SU-DHL-6 (cell line): ENCODE data around the gene ARVCF.

Source experiments
- EZH2phosphoT487 ChIP-seq: fragments of 200-600 bp; sonication (generic), shearing (Covaris generic); conservative IDR thresholded peaks from 2 replicates; pipeline ENCODE4 v1.6.1; 2018; ENCODE audit warnings: mild to moderate bottlenecking, antibody characterized with exemption, low read length, moderate library complexity, mixed read lengths
- TF ChIP-seq, protein P1 (sequence below): fragments of 200-600 bp; sonication (generic); IDR thresholded peaks from one replicate; pipeline ENCODE4 v1.5.1; 2017; ENCODE audit warnings: antibody characterized with exemption, mild to moderate bottlenecking, low read length, moderate library complexity; ENCODE audit not compliant: insufficient read depth, poor library complexity, severe bottlenecking

DNA sequence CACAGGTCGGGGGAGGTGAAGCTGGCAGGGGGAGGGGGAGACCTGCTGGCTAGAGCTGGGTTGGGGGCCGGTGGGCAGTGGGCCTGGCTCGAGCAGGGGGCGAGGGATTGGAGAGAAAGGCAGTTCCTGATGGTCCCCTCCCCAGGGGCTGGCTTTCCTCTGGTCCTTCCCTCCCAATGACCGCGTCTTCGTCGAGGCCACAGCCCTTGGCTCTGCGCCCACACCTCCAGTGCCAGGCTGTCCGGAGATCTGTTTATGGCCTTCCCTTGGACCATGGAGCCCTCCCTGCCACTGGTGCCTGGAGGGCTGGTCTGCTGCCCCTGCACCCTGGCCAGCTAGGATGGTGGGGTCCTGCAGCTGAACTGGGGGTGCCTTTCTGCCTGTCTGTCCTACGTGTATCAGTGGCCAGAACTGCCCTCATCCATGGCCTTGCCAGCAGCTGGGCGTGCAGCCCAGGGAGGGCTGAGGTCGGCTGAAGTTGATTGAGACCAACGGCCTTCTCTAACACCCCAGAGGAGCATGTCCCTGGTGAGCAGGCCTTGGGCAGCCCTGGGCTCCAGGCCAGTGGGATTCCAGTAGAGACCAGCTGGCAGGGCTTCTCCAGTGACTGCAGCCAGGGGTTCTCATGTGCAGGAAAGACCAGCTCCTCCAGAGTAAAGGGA lies 16.6 kb upstream of the ARVCF start:
- TF ChIP-seq, protein P1, sequence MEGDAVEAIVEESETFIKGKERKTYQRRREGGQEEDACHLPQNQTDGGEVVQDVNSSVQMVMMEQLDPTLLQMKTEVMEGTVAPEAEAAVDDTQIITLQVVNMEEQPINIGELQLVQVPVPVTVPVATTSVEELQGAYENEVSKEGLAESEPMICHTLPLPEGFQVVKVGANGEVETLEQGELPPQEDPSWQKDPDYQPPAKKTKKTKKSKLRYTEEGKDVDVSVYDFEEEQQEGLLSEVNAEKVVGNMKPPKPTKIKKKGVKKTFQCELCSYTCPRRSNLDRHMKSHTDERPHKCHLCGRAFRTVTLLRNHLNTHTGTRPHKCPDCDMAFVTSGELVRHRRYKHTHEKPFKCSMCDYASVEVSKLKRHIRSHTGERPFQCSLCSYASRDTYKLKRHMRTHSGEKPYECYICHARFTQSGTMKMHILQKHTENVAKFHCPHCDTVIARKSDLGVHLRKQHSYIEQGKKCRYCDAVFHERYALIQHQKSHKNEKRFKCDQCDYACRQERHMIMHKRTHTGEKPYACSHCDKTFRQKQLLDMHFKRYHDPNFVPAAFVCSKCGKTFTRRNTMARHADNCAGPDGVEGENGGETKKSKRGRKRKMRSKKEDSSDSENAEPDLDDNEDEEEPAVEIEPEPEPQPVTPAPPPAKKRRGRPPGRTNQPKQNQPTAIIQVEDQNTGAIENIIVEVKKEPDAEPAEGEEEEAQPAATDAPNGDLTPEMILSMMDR: no peak
- TF ChIP-seq EZH2phosphoT487: no peak
